Activated CD8-positive, alpha-beta memory T cell treated with anti-CD3 and anti-CD28 coated beads, Interleukin-2, amount 50 U/mL, for 4 hours (primary cell): ENCODE results near the gene AMY2A.
"Not testable (repeated sequence)": the region's sequence is repeated elsewhere in the genome, so short reads cannot be mapped to it uniquely, and the experiment has no call there.

Experiments
- DNase-seq: peaks from one replicate; pipeline ENCODE4 v3.0.0-alpha.2; 2020

The AMY2A gene

DNA sequence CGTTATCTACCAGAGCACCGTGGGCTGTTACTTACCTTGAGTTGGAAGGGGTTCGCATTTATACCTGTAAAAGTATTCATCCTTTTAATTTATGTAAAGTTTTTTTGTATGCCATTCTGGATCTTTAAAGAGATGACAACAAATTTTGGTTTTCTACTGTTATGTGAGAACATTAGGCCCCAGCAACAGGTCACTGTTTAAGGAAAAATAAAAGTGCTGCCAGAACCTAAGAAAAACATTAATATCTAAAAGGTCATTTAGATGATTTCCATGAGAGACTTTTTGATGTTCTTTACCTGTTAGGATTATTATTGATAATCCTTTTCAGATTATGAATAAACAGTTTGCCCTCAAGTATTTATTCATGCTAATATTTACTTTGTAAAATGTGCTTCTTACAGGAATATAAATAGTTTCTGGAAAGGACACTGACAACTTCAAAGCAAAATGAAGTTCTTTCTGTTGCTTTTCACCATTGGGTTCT lies at the start of gene AMY2A:
Gene AMY2A, plus strand, starts transcription at position 434 of the 484 bp plus-strand sequence. Its CDS starts 14 bp downstream, at position 448.
- not testable (repeated sequence) for DNase-seq

DNA sequence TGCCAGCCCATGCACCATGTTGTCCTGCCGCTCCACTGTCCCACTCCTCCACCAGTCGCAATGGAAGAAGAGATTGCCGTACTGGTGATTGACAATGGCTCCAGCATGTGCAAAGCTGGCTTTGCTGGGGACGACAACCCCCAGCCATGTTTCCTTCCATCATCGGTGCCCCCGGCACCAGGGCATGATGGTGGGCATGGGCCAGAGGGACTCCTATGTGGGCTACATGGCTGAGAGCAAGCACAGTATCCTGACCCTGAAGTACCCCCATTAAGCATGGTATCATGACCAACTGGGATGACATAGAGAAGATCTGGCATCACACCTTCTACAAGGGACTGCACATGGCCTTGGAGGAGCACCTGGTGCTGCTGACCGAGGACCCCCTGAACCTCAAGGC lies 47.7 kb upstream of the AMY2A start:
- no peak for DNase-seq

DNA sequence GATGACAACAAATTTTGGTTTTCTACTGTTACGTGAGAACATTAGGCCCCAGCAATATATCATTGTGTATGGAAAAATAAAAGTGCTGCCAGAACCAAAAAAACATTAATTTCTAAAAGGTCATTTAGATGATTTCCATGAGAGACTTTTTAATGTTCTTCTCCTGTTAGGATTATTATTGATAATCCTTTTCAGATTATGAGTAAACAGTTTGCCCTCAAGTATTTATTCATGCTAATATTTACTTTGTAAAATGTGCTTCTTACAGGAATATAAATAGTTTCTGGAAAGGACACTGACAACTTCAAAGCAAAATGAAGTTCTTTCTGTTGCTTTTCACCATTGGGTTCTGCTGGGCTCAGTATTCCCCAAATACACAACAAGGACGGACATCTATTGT lies 45.9 kb upstream of the AMY2A start, which contains the start of gene AMY2B:
Gene AMY2B, plus strand, starts transcription at position 301 of the 400 bp plus-strand sequence. Its CDS starts 14 bp downstream, at position 315.
- DNase-seq = not testable (repeated sequence)

DNA sequence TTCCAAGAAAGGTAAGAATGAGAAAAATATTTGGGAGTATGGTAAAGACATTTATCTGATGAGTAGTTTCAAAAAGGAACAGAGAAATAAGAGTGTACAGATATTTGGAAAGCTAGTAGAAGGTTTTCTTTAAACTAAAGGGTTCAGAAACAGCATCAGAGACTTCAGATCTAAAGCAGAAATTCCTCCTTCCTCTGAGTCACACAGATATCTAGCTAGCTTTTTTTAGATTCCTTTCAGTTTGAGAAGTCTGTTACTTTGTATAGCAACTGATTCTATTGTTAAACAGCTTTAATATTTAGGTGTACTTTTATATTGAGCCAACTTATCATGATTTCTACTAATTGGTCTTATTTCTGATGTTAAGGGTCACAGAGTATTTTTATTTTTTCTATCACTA lies 41.2 kb upstream of the AMY2A start:
- no peak for DNase-seq

DNA sequence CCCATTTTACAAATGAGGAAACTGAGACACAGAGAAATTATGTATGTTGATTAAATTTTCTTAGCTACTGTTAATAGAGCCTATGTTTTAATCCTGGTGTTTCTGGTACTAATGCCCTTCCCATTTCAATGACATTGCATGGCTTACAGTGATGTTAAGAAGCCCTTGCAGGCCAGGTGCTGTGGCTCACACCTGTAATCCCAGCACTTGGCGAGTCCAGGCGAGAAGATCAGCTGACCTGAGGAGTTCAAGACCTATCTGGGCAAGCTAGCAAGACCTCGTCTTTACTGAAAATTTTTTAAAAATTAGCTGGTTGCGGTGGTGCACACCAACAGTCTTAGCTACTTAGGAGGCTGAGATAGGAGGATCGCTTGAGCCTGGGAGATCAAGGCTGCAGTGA lies 40.4 kb upstream of the AMY2A start:
- not testable (repeated sequence) for DNase-seq

DNA sequence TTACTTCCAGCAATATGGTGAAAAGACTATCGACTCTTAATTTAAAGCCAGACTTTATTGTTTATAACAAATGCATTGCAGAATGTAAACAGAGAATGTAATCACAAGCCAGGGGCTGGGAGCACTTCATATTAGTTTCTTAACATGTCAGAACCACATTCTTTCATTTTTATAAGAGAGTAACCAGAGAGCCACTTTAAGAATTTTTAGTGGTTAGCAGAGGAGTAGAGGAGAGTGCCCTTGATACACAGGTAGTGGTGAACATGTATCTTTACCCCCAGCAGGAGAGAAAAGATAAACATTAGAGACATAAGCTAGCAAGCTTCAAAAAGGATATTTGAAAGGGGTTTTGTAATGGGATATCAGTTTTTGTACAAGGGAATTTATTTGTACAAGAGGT lies 34.8 kb upstream of the AMY2A start:
- DNase-seq = no peak

DNA sequence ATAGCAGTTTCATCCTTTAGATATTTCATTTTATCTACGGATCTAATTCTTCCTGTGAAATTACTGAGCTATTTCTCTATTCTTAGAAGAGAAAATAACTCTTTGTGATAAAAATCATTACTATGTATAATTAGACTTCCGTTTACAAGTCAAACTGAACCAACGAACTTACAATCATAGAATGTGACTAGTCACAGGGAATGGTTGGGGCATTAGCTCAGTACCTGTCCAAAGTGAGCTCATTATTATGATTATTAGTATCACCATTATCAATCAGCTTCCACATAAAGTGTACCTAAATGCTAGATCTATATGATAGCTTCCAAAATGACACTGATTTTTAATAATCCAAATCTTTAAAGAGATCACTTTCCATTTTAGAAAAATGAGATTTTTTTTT lies 33.3 kb upstream of the AMY2A start:
- no peak for DNase-seq

DNA sequence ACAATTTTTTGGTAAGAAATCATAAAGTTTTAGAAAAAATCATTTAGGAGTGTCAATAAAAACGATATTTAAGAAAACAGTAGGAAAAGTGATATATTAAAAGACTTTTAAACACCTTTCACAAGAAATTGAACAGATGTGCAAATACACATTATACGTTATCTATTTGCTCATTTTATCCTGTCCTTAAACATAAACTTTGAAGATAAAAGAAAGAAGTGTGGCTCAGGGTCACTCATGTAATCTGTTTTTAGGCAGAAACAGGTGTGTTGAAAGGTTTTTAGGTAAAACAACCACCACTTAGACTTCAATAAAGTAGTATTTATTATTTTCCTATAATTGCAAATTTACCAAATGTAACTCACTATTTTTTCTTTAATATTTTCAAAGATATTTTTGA lies 32.7 kb upstream of the AMY2A start:
- DNase-seq = no peak

DNA sequence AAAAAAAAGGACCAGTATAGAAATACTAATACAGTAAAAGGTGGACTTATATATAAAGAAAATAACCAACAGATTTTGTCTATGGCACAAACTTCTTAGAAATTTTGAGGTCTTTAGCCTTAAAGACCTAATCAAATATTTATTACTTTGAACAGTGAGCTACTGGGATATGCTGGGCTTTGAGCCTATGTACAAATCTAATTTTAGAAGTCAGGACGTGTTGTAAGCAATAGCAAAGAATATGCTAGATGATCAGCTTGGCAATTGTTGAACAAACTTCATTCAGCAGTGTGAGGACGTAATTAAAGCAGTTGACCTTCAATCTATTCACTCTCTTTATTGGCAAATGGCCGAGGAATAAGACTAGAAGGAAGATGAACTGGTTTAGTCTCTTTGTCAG lies 14.5 kb upstream of the AMY2A start:
- not testable (repeated sequence) for DNase-seq

DNA sequence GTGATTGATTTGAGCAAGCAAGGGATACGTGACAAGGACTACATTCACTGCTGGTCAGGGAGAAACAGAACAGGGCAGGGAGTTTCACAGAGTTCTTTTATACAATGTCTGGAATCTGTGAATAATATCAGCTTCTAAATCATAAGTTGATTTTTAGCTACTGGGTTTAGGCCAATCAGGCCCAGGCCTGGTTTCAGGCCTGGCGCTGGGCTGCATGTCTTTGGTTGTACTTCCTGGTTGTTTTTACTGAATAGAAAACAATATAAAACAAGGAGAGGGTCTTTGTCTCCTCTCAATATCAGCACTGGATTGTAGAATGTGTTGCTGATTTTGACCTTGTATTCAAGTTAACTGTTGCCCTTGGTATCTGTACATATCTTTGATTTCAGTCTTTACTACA lies 865 bp upstream of the AMY2A start:
- DNase-seq = no peak

DNA sequence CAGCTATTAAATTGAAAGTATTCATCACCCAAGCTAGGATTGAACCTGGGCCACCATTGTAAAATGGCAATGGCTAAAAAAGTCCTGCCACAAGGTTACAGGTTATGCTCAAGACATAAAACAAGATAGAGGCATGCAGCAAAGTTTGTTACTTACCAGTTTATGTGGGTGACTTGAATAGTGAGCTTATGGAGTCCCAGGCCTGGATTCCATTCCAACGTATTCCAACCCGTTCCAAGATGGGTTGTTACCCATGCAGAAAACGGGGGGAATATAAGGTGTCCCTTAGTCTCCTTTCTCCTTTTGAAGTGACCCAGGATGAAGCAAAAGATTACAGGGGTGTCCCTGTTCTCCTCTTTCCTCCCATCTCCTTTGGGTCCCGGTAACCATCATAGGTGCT lies 10.2 kb downstream of the AMY2A start:
- not testable (repeated sequence) for DNase-seq

DNA sequence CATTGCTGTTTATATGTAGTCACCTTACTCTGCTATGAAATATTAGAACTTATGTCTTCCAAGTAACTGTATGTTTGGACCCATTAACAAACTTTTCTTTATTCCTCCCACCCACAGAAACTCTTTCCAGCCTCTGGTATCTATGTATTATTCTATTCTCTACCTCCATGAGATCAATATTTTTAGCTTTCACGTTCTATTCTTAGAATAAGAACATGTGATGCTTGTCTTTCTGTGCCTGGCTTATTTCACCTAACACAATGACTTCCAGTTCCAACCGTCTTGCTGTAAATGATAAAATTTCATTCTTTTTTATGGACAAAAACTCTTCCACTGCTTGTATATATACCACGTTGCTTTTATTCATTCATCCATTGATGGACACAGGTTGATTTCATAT lies 24.0 kb downstream of the AMY2A start:
- DNase-seq = not testable (repeated sequence)

DNA sequence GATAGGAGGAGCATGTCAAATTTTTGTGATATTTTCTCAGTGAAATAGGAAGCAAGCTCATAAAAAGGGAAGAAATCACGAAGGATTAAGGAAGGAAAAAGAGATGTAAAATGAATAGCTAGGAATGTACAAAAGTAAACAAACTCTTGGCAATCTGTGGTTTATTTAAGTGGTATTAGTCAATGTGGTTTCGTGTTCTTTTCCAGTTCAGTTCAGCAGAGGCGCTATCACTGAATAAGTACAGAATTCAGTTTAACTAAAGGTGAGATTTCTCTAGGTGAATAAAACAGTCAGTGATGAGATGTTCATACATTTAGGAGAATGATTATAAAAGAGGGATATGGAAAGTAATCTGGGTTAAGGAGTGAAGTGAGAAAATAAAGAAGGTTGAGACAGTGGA lies 26.7 kb downstream of the AMY2A start:
- DNase-seq = not testable (repeated sequence)

DNA sequence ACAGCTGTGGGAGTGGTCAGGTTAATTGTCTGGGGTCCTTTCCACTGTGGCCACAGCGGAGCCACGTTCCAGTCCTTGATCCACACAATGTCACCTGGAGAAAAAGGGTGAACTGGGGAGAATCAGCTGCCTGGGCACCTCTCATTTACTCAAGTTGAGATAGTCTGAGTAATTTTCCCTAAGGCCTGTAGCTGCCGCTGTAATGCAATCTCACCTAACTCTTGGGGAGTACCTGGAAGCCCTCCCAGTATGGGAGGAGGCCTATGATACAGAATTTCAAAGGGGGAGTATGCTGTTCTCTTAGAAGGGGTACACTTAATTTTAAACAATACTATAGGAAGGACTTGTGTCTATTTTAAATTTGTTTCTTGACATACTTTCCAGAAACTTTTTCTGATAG lies 33.1 kb downstream of the AMY2A start:
- DNase-seq = not testable (repeated sequence)

DNA sequence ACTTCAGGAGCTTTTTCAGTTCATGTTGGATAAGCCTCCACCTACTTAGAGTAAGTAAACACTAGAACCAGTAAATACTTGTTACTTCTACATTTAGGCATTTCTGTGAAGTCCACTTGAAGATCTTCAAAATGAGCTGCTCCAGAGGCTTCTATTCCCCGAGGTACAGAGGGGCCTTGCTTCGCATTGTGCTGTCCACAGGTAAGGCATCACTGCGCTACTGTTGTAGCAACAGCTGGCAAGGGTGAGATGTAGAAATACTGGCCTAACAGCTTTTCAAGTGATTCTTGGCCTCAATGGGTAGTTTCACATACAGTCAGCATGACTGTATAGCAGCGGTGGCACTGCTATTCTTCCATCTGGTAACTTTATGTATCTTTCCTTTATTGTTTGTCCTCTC lies 33.7 kb downstream of the AMY2A start:
- DNase-seq = not testable (repeated sequence)

DNA sequence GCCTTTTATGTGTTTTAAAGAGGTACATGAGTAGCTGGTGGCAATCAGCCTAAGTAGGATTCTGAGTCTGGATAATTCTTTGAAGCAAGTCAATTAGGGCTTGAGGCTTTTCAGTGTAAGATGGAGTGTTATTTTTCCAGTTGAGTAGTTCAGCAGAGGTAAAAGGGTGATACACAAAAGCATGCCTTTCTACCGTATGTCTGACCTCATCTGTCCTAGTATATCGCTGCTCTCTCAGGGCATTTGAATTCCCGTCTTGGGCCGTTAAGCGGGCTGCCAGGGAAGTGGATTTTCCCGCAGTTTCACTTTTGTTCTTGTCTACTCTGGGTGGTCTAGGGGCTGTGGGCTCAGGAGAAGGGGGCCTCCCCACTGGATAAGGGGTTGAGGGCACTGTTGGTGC lies 36.9 kb downstream of the AMY2A start:
- not testable (repeated sequence) for DNase-seq

DNA sequence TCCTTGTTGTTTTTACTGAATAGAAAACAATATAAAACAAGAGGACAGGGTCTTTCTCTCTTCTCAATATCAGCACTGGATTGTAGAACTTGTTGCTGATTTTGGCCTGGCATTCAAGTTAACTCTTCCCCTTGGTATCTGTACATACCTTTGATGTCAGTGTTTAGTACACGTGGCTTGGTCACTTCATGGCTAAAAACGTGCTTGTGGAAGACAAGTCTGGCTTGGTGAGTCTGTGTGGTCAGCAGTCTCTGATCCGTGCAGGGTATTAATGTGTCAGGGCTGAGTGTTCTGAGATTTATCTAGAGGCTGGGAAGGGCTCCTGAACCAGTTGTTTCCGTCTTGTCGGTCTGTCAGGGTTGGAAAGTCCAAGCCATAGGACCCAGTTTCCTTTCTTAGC lies 38.2 kb downstream of the AMY2A start, which contains the start of gene AMY1A:
Gene AMY1A, plus strand, starts transcription at position 301 of the 400 bp plus-strand sequence. CDS start 571 bp downstream, outside the sequence.
- DNase-seq = not testable (repeated sequence)
